ENCODE results near the gene SEC14L1.
A peak's percentile ranks its signal among the peaks of the same experiment; 100 is the strongest.
"Not testable (repeated sequence)": the region's sequence is repeated elsewhere in the genome, so short reads cannot be mapped to it uniquely, and the experiment has no call there.

The SEC14L1 gene

GRCh38 chr17:77131904-77132303 is 8.9 kb upstream of the SEC14L1 start:
- H3K9ac ChIP-seq, result no peak overlapping the region
- H3K9me3 ChIP-seq (ENCODE audit: control insufficient read depth, low read length), result no peaks in the 10 kb centered on the region
- H3K4me1 ChIP-seq, result peaks cover 4% of the 10 kb centered on the region
- no peak overlapping the region for H3K4me3 ChIP-seq (ENCODE audit: low read depth, low read length)
- H3K27me3 ChIP-seq (ENCODE audit: control insufficient read depth, insufficient read depth, low read length), result no peaks in the 10 kb centered on the region
- H2AFZ ChIP-seq, result no peak overlapping the region
- no peaks in the 10 kb centered on the region for H3K36me3 ChIP-seq (ENCODE audit: control insufficient read depth, insufficient read depth, low read length)
- TF ChIP-seq CTCF (IDR thresholded peaks at IDR 0.05), result no peak
- no peaks in the 10 kb centered on the region for H3K79me2 ChIP-seq
- H3K27ac ChIP-seq, result peak overlapping the region; percentile 39
- no peak overlapping the region for H3K4me2 ChIP-seq (ENCODE audit: low read length)

GRCh38 chr17:77132411-77133086 is 8.2 kb upstream of the SEC14L1 start:
- no peak overlapping the region for H3K9ac ChIP-seq
- H3K4me2 ChIP-seq (ENCODE audit: low read length), result no peak overlapping the region
- TF ChIP-seq CTCF (IDR thresholded peaks at IDR 0.05), result no peak
- H3K4me3 ChIP-seq (ENCODE audit: low read depth, low read length), result no peak overlapping the region
- H3K4me1 ChIP-seq, result peaks cover 4% of the 10 kb centered on the region
- H3K36me3 ChIP-seq (ENCODE audit: control insufficient read depth, insufficient read depth, low read length), result no peaks in the 10 kb centered on the region
- H3K27ac ChIP-seq, result no peak overlapping the region
- H3K79me2 ChIP-seq, result no peaks in the 10 kb centered on the region
- H3K27me3 ChIP-seq (ENCODE audit: control insufficient read depth, insufficient read depth, low read length), result no peaks in the 10 kb centered on the region
- no peaks in the 10 kb centered on the region for H3K9me3 ChIP-seq (ENCODE audit: control insufficient read depth, low read length)
- H2AFZ ChIP-seq, result no peak overlapping the region

GRCh38 chr17:77133087-77133638 is 7.6 kb upstream of the SEC14L1 start:
- Histone ChIP-seq H3K4me1 (peaks cover 4% of the 10 kb centered on the region), H3K36me3 (ENCODE audit: control insufficient read depth, insufficient read depth, low read length) (no peaks in the 10 kb centered on the region), H3K9ac (no peak overlapping the region), H3K27me3 (ENCODE audit: control insufficient read depth, insufficient read depth, low read length) (no peaks in the 10 kb centered on the region), H3K27ac (no peak overlapping the region), H3K4me3 (ENCODE audit: low read depth, low read length) (no peak overlapping the region), H2AFZ (no peak overlapping the region), H3K4me2 (ENCODE audit: low read length) (peak overlapping the region; percentile 41), H3K9me3 (ENCODE audit: control insufficient read depth, low read length) (no peaks in the 10 kb centered on the region), H3K79me2 (no peaks in the 10 kb centered on the region)
- no peak for TF ChIP-seq CTCF (IDR thresholded peaks at IDR 0.05)

GRCh38 chr17:77136420-77136767 is 4.4 kb upstream of the SEC14L1 start:
- no peaks in the 10 kb centered on the region for H3K27me3 ChIP-seq (ENCODE audit: control insufficient read depth, insufficient read depth, low read length)
- H3K27ac ChIP-seq, result no peak overlapping the region
- peaks cover 9% of the 10 kb centered on the region for H3K4me1 ChIP-seq
- no peak overlapping the region for H3K9ac ChIP-seq
- no peak for TF ChIP-seq CTCF (IDR thresholded peaks at IDR 0.05)
- no peak overlapping the region for H2AFZ ChIP-seq
- H3K4me2 ChIP-seq (ENCODE audit: low read length), result no peak overlapping the region
- H3K9me3 ChIP-seq (ENCODE audit: control insufficient read depth, low read length), result no peaks in the 10 kb centered on the region
- no peaks in the 10 kb centered on the region for H3K36me3 ChIP-seq (ENCODE audit: control insufficient read depth, insufficient read depth, low read length)
- H3K4me3 ChIP-seq (ENCODE audit: low read depth, low read length), result no peak overlapping the region
- H3K79me2 ChIP-seq, result no peaks in the 10 kb centered on the region

- Histone ChIP-seq H3K79me2 (peaks cover 3% of the 10 kb centered on the region), H3K27me3 (ENCODE audit: control insufficient read depth, insufficient read depth, low read length) (no peaks in the 10 kb centered on the region), H2AFZ (no peak overlapping the region), H3K4me2 (ENCODE audit: low read length) (no peak overlapping the region), H3K9ac (no peak overlapping the region), H3K4me1 (peaks cover 9% of the 10 kb centered on the region), H3K36me3 (ENCODE audit: control insufficient read depth, insufficient read depth, low read length) (no peaks in the 10 kb centered on the region), H3K27ac (no peak overlapping the region), H3K4me3 (ENCODE audit: low read depth, low read length) (no peak overlapping the region), H3K9me3 (ENCODE audit: control insufficient read depth, low read length) (no peaks in the 10 kb centered on the region)
- no peak for TF ChIP-seq CTCF (IDR thresholded peaks at IDR 0.05)
These were observed 3.7 kb upstream of the SEC14L1 start for GRCh38 chr17:77137111-77137510.

- H3K4me2 ChIP-seq (ENCODE audit: low read length); H2AFZ ChIP-seq; H3K36me3 ChIP-seq (ENCODE audit: control insufficient read depth, insufficient read depth, low read length); H3K79me2 ChIP-seq; H3K9ac ChIP-seq; H3K9me3 ChIP-seq (ENCODE audit: control insufficient read depth, low read length); H3K4me1 ChIP-seq; H3K4me3 ChIP-seq (ENCODE audit: low read depth, low read length); H3K27me3 ChIP-seq (ENCODE audit: control insufficient read depth, insufficient read depth, low read length): not testable (repeated sequence)
- H3K27ac ChIP-seq, result peak overlapping the region; percentile 4
These were observed 2.9 kb upstream of the SEC14L1 start for GRCh38 chr17:77137886-77138285.

Data from parathyroid adenoma (tissue), 2 donors.